HG03045 (cell line): Measurements from ENCODE around the gene HIBCH.

Source experiments
- ATAC-seq: cut with Tn5 transposase; IDR thresholded peaks from one replicate; pipeline ENCODE4 v1.9.1; 2021; ENCODE audit warnings: mild to moderate bottlenecking, moderate library complexity; ENCODE audit not compliant: unreplicated experiment

Gene HIBCH

GRCh38 chr2:190199109-190199508 is 120.5 kb downstream of the HIBCH start:
- ATAC-seq: no peak

DNA sequence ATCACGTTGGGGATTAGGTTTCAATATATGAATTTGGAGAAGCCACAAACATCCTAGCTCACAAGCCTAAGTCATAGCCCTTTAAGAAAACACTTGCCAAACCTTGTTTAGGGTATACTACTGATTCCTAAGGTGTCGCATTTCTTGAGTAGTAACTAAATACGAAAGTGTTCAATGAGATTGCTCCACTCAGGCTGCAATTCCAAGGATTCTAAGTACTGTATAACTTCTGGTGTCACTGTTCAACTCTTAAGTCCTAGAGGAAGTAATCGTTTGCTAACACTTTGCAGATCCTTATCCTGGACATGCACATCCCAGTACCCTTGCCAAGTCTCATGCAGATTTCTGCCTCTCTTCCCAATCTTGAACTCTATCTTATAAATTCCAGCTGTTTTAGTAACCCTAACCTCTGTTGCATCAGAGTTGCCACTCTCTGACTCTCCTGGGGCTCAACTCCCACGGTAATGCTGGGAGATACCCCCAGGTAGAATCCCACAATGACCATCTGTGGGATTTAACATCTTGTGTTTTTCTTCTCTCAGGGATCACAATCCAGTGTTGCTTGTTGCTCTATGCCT is 122.4 kb downstream of the HIBCH start:
- ATAC-seq: no peak

DNA sequence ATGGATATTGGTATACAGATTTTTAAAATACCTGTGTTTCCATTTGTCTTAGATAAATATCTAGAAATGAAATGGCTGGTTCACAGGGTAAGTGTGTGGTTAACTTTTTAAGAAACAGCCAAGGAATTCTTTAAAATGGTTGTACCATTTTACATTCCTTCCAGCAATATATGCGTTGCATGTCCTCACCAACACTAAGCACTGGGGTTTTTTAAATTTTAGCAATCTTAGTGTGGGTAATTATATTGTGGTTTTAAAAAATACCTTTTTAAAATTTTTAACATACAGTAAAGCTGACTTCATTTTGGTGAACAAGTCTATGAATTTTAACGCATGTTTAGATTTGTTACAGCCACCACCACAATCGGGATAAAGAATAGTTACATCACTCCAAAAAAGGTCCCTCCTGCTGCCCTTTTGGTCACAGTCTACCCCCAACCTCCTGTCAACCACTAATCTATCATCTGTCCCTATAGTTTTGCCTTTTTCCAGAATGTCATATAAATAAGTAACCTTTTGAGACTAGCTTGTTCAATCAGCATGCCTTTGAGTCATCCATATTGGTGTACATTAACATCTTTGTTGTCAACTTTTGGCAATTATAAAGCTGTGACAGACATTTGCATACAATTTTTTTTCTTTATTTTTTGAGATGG is 129.0 kb downstream of the HIBCH start:
- ATAC-seq: no peak

- no peak for ATAC-seq
These were observed 131.3 kb downstream of the HIBCH start for GRCh38 chr2:190188289-190188688.

DNA sequence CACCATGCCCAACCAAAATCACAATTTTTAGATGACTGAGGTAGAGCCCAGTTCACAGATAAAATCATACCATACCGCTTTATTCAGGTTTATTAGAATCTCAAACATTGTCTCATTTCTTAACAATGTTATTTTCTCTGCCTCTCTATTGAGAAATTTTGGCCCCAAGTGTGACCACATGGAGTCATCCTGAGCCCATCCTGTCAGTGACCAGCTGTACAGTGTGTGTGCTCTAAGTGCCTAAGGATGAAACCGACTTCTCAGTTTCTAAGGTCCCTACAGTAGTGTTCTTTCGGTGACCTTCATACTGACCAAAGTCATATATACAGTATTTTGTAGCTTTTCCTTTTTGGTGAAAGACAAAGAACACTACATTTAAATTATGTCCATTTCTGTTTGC is 133.4 kb downstream of the HIBCH start:
- no peak for ATAC-seq

GRCh38 chr2:190185380-190185779 is 134.2 kb downstream of the HIBCH start:
- ATAC-seq: no peak

DNA sequence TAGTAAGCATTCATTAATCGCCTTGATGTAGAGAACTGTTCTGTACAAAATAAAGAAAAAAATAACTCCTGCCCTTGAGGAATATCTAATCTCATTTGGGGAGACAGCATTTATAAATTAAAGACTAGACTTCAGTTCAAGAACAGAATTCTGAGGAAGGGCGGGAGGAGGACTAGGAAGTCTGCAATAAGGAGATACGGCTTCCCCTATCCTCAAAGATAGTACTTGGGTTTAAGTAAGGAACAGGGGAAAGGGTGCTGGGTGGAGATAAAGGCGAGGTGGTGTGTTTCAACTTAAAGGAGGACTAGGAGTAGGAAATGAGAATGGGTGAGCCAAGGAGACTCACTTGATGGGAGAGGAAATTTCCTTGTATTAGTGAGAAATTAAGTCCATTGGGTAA is 135.2 kb downstream of the HIBCH start:
- no peak for ATAC-seq

GRCh38 chr2:190183539-190183938 is 136.1 kb downstream of the HIBCH start:
- no peak for ATAC-seq

- no peak for ATAC-seq
These were observed 137.5 kb downstream of the HIBCH start for GRCh38 chr2:190182071-190182524.

DNA sequence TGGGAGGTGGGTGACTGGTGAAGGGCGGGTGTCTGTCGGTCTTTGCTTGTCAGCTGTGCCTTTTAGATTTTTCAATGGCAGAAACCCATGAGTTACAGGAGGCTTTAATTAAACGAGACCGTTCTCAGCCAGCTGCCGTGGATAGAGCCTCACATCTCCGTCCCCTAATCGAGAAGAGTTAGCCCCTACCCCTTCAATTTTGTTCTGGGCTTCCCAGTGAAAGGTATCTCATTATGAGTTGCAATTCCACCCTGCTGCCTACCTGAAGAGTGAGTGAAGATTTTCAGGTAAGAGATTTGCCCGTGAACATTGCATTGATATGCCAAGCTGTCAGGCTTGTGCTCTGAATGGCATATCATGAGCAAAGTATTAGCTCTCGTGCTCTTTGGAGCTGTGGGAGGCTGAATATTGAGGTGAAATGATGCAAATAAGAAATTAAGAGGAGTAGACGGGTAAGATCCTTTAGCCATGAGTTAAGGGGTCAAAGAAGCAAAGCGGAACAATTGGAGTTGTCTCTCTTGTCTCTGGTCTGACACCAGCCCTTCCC is 138.4 kb downstream of the HIBCH start:
- no peak for ATAC-seq

DNA sequence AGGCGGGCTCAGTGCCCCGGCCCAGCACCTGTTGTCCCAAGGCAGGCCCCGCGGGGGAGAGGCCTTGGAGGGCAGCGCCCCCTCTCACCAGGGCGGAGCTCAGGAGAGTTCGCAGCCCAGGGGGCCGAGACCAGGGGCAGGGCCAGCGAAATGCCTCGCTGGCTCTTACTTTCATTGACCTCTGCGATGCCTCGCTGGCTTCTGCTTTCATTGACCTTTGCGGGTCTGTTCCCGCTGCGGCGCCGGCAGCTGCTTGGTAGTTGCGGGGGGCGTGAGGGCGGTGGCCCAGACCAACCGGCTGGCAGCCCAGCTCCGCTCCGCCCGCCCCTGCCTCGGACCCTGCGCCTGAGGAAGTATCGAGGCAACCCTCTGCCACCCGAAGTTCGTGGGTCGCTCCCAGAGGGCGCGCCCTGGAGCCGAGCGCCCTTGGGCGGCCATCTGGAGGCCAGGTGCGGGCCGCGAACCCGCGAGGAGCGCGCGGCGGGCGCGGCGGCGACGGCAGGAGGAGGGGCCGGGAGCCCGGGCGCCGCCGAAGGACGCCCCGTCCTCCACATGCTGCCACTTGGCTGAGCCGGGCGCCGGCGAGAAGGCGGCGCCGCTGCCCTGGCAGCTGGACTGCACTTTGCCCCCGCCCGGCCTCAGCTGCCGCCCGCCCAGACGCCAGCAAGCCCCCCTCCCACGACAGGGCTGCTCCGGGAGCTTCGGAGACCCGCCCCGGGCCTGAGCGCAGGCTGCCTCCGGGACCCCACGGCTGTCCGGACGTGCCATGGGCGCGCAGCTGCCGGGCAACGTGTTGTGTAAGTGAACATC is 139.1 kb downstream of the HIBCH start:
- peak; percentile 88 for ATAC-seq

- no peak for ATAC-seq
These were observed 139.8 kb downstream of the HIBCH start for GRCh38 chr2:190179754-190180312.

DNA sequence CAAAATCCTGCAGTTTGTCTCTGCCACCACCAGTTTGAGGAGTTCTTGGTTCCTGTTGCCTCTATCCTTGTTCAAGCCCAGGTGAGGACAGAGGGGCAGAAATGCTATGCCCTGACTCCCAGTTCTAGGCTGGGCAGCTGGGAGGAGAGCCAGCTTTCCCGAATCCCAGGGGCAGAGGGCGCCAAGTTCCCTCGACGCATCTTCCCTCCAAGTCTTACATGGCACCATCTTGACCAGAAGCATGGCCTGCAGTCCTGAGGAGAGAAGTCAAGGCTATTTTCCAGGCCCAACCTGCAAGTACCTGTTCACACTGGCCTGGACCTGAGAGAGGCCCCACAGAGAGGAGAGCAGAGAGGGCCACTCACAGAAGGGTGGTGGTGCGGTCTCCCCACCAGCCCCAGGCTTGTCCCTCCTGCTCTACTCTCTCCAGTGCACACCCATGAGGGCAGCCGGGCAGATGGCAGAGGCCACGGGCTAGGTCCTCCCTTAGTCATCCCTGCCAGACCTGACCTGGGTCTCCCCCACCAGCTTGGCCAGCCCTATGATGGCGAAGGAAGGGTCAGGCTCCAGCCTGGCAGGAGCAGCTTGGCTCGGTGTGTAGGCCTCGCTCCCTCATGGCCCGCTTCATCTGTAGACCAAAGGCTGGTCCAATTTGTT is 141.4 kb downstream of the HIBCH start:
- ATAC-seq: no peak

DNA sequence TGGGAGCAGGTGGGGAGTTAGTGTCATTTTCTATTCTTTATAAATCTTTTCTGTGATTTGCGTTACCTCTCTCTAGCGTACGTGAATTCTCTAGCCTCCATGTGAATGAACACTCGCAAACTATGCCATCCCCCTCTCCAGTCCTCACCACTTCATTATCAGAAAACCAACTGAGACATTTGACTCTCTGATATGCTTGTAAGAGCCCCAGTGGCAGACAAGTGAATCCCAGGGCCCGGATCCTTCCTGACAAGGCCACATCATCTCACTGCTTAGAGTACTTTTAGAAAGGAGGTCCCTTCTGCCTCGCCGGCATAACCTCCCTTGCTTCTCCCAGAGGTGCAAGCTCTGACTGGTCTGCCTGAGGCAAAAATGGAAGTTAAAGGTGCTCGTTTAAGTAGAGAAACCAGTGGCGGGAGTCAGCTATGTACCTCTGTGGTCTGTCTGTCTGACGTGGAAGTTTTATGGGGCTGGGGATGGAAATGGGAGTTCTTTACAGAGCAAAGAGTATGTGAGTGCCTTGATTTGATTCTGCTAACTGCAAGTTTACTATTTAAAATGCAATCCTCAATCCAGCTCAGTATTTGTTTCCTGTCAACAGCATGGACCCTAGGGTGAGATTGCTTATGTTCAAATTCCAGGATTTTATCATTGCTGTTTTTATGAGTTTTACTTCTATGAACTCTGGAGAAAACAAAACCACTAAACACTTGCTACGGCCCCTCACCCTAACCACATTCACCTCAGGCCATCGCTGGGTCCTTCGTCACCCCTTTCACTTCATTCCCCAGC is 142.2 kb downstream of the HIBCH start:
- ATAC-seq: no peak

GRCh38 chr2:190173392-190173791 is 146.2 kb downstream of the HIBCH start:
- no peak for ATAC-seq

- ATAC-seq: no peak
These were observed 149.0 kb downstream of the HIBCH start for GRCh38 chr2:190170673-190171072.

DNA sequence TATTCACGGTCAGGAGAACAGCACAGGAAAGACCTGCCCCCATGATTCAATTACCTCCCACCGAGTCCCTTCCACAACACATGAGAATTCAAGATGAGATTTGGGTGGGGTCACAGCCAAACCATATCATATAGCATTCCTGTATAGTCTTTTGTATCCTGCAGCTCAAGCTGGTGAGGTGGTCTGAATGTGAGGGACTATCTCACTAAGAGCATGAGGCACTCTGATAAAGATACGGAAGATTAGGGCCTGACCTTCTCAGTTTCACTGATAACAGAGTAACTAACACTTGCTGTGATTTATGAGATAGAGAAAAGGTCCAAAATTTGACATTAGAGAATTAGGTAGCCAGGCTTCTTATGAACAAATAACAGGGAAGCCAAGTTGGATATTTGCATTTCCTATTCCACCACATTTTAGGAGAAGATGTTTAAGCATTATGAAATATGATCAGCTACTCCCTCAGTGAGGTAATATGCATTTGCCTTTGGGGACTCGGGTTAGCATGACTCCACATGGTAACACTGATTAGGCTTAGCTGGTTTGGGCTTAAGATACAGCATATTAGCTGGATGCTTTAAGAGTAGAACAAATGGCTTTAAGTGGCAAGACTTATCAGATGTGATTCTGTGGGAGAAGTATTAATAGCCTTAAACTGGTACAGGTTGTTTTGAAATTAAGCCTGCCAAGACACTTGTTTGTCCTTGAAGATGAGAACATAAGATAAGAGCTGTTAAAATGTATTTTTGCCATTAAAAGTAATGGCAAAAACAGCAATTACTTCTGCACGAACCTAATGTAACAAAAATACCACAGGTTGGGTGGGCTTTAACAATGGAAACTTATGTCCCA is 150.2 kb downstream of the HIBCH start:
- no peak for ATAC-seq

DNA sequence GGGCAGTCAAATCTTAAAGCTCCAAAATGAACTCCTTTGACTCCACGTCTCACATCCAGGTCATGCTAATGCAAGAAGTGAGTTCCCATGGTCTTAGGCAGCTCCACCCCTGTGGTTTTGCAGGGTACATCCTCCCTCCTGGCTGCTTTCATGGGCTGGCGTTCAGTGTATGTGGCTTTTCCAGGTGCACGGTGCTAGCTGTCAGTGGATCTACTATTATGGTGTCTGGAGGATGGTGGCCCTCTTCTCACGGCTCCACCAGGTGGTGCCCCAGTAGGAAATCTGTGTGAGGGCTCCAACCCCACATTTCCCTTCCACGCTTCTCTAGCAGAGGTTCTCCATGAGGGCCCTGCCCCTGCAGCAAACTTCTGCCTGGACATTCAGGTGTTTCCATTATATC is 151.9 kb downstream of the HIBCH start:
- no peak for ATAC-seq

DNA sequence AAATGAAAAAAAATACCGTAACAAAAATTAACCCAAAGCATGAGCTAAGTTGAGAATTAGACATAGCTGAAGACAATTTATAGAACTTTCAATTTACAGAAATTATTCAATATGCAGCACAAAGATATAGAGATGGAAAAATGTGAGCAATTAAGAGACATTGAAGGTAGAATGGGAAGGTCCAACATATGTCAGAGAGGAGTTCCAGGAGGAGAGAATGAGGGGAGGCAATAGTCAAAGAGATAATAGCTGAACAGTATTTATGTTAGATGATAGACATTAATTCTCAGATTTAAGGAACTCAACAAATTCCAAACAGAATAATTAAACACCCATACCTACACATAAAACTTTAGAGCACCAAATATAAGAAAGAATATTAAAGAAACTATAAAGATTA is 154.1 kb downstream of the HIBCH start:
- ATAC-seq: no peak
